Right lobe of liver (tissue), 4 donors: ENCODE results near the gene CGB2.

ENCODE experiments used
- POLR2A ChIP-seq: fragments of 450-650 bp; IDR thresholded peaks from one replicate; pipeline ENCODE4 v1.6.1; 2017; ENCODE audit warnings: antibody characterized with exemption, mild to moderate bottlenecking
- TF ChIP-seq, protein P1 (sequence below), 4 donors: fragments of 200-600 bp in 3 of 4; fragments of 450-650 bp in 1 of 4; IDR thresholded peaks; one replicate each; pipeline versions ENCODE4 v1.5.1 to v1.8.0; 2016 to 2022; ENCODE audit warnings: antibody characterized with exemption in 4 of 4, mild to moderate bottlenecking in 2 of 4
- donor health status: DM: no; HTN: no; CAD: no.
- donor health status: DM: no; HTN: no; CAD: no.
- donor health status: DM: no; HTN: yes; CAD: no.

DNA sequence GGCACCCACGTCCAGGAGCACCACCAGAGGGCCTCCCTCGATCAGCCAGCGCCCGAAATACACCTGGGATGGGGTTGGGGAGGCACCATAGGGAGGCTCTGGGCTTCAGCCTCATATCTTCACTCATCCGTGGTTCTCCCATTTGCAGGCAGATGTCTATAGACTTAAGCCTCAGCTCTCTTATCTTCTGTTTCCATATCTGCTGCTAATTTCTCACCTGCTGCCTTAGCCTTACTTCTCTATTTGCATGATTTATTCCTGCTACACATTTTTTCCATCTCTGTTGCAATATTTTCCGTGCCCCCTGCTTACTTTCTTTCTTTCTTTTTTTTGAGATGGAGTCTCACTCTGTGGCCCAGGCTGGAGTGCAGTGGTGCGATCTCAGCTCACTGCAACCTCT is 44.4 kb upstream of the CGB2 start:
- TF ChIP-seq, protein P1, sequence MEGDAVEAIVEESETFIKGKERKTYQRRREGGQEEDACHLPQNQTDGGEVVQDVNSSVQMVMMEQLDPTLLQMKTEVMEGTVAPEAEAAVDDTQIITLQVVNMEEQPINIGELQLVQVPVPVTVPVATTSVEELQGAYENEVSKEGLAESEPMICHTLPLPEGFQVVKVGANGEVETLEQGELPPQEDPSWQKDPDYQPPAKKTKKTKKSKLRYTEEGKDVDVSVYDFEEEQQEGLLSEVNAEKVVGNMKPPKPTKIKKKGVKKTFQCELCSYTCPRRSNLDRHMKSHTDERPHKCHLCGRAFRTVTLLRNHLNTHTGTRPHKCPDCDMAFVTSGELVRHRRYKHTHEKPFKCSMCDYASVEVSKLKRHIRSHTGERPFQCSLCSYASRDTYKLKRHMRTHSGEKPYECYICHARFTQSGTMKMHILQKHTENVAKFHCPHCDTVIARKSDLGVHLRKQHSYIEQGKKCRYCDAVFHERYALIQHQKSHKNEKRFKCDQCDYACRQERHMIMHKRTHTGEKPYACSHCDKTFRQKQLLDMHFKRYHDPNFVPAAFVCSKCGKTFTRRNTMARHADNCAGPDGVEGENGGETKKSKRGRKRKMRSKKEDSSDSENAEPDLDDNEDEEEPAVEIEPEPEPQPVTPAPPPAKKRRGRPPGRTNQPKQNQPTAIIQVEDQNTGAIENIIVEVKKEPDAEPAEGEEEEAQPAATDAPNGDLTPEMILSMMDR (IDR thresholded peaks at IDR 0.05) = no peak
- no peak for TF ChIP-seq POLR2A
